HCT116 (cell line): ENCODE data around the gene FKBP4. TPM values are rescaled to one million over a fixed set of nuclear protein-coding genes. Genes with fewer than 3 reads are reported as not detected.
A peak's percentile ranks its signal among the peaks of the same experiment; 100 is the strongest.

Experiments
- ATAC-seq: fragments of 200-7000 bp; cut with Tn5 transposase; 2 replicates; pipeline ENCODE4 v1.9.1; 2020; ENCODE audit warnings: mild to moderate bottlenecking, moderate library complexity
- BruUV-seq: library from RNA; stranded (reverse); fragments of 400-500 nt; replicated peaks from 2 replicates; lab custom pipeline; 2021; lab: Mats Ljungman, UMichigan
- CTCF ChIA-PET: fragments of 300-600 bp; sonication (Branson Sonifier 250); formaldehyde crosslinking; loops from one replicate; lab custom pipeline; 2021; ENCODE audit warnings: antibody characterized with exemption; lab: Charles Lee
- POLR2A ChIA-PET: fragments of 300-600, 350-600 bp; sonication (Branson Sonifier 250); formaldehyde crosslinking; loops from one replicate; lab custom pipeline; 2021; ENCODE audit warnings: antibody characterized with exemption; lab: Charles Lee
- RAD21 ChIA-PET, 2 experiments: fragments of 300-600 bp; sonication (Branson Sonifier 250); formaldehyde crosslinking; loops; one replicate each; lab custom pipeline; 2023; ENCODE audit warnings: low total read pairs in 2 of 2; ENCODE audit not compliant: uncharacterized antibody in 2 of 2, unreplicated experiment in 2 of 2, low non-redundant PET in 1 of 2; lab: Charles Lee
- DNase-seq: peaks from one replicate; pipeline ENCODE4 v3.0.0-alpha.2; 2010; ENCODE audit warnings: low read depth, low spot score
- H2AFZ ChIP-seq: fragments of 200-600 bp; shearing (Covaris generic), sonication (generic); 2 replicates; pipeline ENCODE4 v1.6.1; 2017; ENCODE audit warnings: low read depth, mixed run types, mixed read lengths, antibody characterized with exemption, low read length; ENCODE audit not compliant: poor library complexity, severe bottlenecking
- H3K27ac ChIP-seq: 2 replicates; pipeline ENCODE4 v1.5.1; 2012; ENCODE audit warnings: low read depth, low read length
- H3K27me3 ChIP-seq: fragments of 200-600 bp; sonication (generic); 2 replicates; pipeline ENCODE4 v1.6.1; 2016; ENCODE audit warnings: mixed run types, low read length, mixed read lengths; ENCODE audit not compliant: insufficient read depth
- H3K36me3 ChIP-seq, 2 experiments: fragments of 200-500 bp in 1 of 2; fragments of 200-600 bp in 1 of 2; sonication (Bioruptor generic) in 1 of 2; sonication (generic) in 1 of 2; 2 replicates each; pipeline versions ENCODE4 v1.5.1 to v1.6.1; 2014 to 2016; ENCODE audit warnings: low read length in 2 of 2, inconsistent platforms in 1 of 2, mixed read lengths in 1 of 2, mixed run types in 1 of 2; ENCODE audit not compliant: insufficient read depth in 2 of 2, control insufficient read depth in 1 of 2
- H3K4me1 ChIP-seq, 2 experiments: fragments of 200-600 bp in 1 of 2; sonication (generic) in 1 of 2; 2 replicates each; pipeline versions ENCODE4 v1.5.1 to v1.6.1; 2012 to 2017; ENCODE audit warnings: low read length in 2 of 2, inconsistent platforms in 1 of 2, mild to moderate bottlenecking in 1 of 2, mixed read lengths in 1 of 2, mixed run types in 1 of 2, moderate library complexity in 1 of 2; ENCODE audit not compliant: insufficient read depth in 2 of 2, control insufficient read depth in 1 of 2
- H3K4me2 ChIP-seq: fragments of 200-600 bp; sonication (generic); 2 replicates; pipeline ENCODE4 v1.6.1; 2017; ENCODE audit warnings: mixed run types, low read length, mixed read lengths
- H3K4me3 ChIP-seq, 2 experiments: fragments of 200-600 bp in 1 of 2; sonication (generic) in 1 of 2; replicated peaks in 1 of 2; 2 replicates each; pipeline ENCODE4 v1.5.1; 2011 to 2016; ENCODE audit warnings: low read length in 2 of 2, control low read depth in 1 of 2, low read depth in 1 of 2, mild to moderate bottlenecking in 1 of 2, mixed read lengths in 1 of 2, mixed run types in 1 of 2
- H3K79me2 ChIP-seq: fragments of 200-600 bp; sonication (generic); 2 replicates; pipeline ENCODE4 v1.6.1; 2017; ENCODE audit warnings: mild to moderate bottlenecking, mixed run types, low read length, moderate library complexity, mixed read lengths; ENCODE audit not compliant: insufficient read depth
- H3K9ac ChIP-seq: fragments of 200-600 bp; sonication (generic); 2 replicates; pipeline ENCODE4 v1.6.1; 2016; ENCODE audit warnings: low read length, mixed read lengths
- H3K9me2 ChIP-seq: fragments of 200-600 bp; sonication (generic), shearing (Covaris generic); 2 replicates; pipeline ENCODE4 v1.6.1; 2017; ENCODE audit warnings: mixed run types, mild to moderate bottlenecking, moderate library complexity; ENCODE audit not compliant: insufficient read depth
- H3K9me3 ChIP-seq, 2 experiments: fragments of 200-500 bp in 1 of 2; fragments of 200-600 bp in 1 of 2; sonication (Bioruptor generic) in 1 of 2; sonication (generic) in 1 of 2; 2 replicates each; pipeline ENCODE4 v1.6.1; 2014 to 2017; ENCODE audit warnings: low read length in 2 of 2, mixed read lengths in 2 of 2, inconsistent platforms in 1 of 2, low read depth in 1 of 2, mild to moderate bottlenecking in 1 of 2, mixed run types in 1 of 2, moderate library complexity in 1 of 2; ENCODE audit not compliant: control insufficient read depth in 1 of 2, insufficient read depth in 1 of 2
- H4K20me1 ChIP-seq: fragments of 200-600 bp; sonication (generic), shearing (Covaris generic); 2 replicates; pipeline ENCODE4 v1.6.1; 2017; ENCODE audit warnings: mixed run types, mild to moderate bottlenecking, moderate library complexity; ENCODE audit not compliant: insufficient read depth
- ATF3 ChIP-seq: IDR thresholded peaks from 2 replicates; pipeline ENCODE4 v1.6.1; 2012
- CBX3 ChIP-seq: IDR thresholded peaks from 2 replicates; pipeline ENCODE4 v1.6.1; 2012; ENCODE audit warnings: low read depth
- EGR1 ChIP-seq: IDR thresholded peaks from 2 replicates; pipeline ENCODE4 v1.6.1; 2012; ENCODE audit warnings: low read depth
- ELF1 ChIP-seq: IDR thresholded peaks from 2 replicates; pipeline ENCODE4 v1.6.1; 2012; ENCODE audit warnings: low read depth, borderline replicate concordance
- EZH2phosphoT487 ChIP-seq: fragments of 200-600 bp; IDR thresholded peaks from 2 replicates; pipeline ENCODE4 v1.6.1; 2018; ENCODE audit warnings: antibody characterized with exemption, borderline replicate concordance
- POLR2AphosphoS5 ChIP-seq: IDR thresholded peaks from 2 replicates; pipeline ENCODE4 v1.6.1; 2011; ENCODE audit warnings: mild to moderate bottlenecking, low read depth, low read length, moderate library complexity
- RAD21 ChIP-seq: IDR thresholded peaks from 2 replicates; pipeline ENCODE4 v1.6.1; 2012; ENCODE audit warnings: low read depth, mild to moderate bottlenecking
- ZFX ChIP-seq: fragments of 450-650 bp; IDR thresholded peaks from 2 replicates; pipeline ENCODE4 v1.6.1; 2017
- ZNF274 ChIP-seq: fragments of 200-500 bp; sonication (Bioruptor generic); IDR thresholded peaks from 2 replicates; pipeline ENCODE4 v1.6.1; 2014; ENCODE audit warnings: mild to moderate bottlenecking, low read depth, low read length, inconsistent platforms
- intact Hi-C: fragments of 100-400 bp; cut with micrococcal nuclease; formaldehyde crosslinking; loops from 2 replicates; pipeline ENCODE4 v1.10.0; 2022
- total RNA-seq: library from RNA; stranded (reverse); gene quantifications from one replicate; pipeline ENCODE4 v1.2.1, GENCODE V29; 2021; ENCODE audit not compliant: unreplicated experiment
- TF ChIP-seq, protein P1 (sequence below): IDR thresholded peaks from 2 replicates; pipeline ENCODE4 v1.6.1; 2012
- TF ChIP-seq, protein P2 (sequence below), 3 experiments: fragments of 200-600 bp in 1 of 3; sonication (generic) in 1 of 3; IDR thresholded peaks in 2 of 3; conservative IDR thresholded peaks in 1 of 3; 2 replicates each; pipeline ENCODE4 v1.5.1; 2012 to 2017; ENCODE audit warnings: low read depth in 2 of 3, low read length in 2 of 3, antibody characterized with exemption in 1 of 3, borderline replicate concordance in 1 of 3, control low read depth in 1 of 3, mild to moderate bottlenecking in 1 of 3, mixed read lengths in 1 of 3, mixed run types in 1 of 3, moderate library complexity in 1 of 3; ENCODE audit not compliant: insufficient read depth in 1 of 3

Gene FKBP4
- total RNA-seq, 1 experiment from 2014 or later: 178 TPM

DNA sequence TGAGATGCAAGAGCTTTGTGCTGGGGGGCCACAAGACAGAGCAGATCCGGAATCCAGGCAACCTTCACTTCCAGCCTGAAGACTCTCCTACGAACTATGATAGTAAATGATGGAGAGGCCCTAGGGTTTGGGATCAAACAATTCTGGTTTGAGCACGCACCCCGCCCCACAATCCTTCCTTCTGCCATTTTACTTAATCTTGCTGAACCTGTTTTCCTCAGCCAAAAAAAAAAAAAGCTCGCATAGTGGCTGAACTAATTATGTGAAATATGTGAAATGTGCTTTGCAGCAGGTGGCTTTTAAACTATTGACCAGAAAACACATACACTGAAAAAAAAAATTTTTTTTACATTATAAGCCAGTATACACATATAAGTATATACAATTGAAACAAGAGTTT lies 17.0 kb downstream of the FKBP4 start:
- ChIA-PET CTCF (interaction anchor here (1.1 to 1.9 kb wide), 3 partner anchors 16 to 65 kb away, joined by 3 to 6 read pairs (median 3); partner anchors contain the start of genes FOXM1 and RHNO1), POLR2A (interaction anchor here (2.1 kb wide), 1 partner anchor 17 kb away, joined by 6 read pairs; the partner anchor contains the start of gene FKBP4), RAD21 (interaction anchor here in 1 of 2 experiments (0.7 kb wide), 1 partner anchor 17 kb away, joined by 3 read pairs; no protein-coding TSS in a partner anchor)
- H3K79me2 ChIP-seq: peaks cover 28% of the 10 kb centered on the region
- peak overlapping the region; percentile 74; the same call in 1 of the 2 replicates for H3K27ac ChIP-seq
- no peaks in the 10 kb centered on the region for H3K9me2 ChIP-seq
- H3K9me3 ChIP-seq: no peaks in the 10 kb centered on the region
- DNase-seq (no peak), ATAC-seq (no peak)
- intact Hi-C loops: no loop called here
- H3K4me1 ChIP-seq: peaks cover 5 to 18% of the 10 kb centered on the region in 2 experiments
- no TSS peak for BruUV-seq
- H3K4me2 ChIP-seq: peak overlapping the region; percentile 97
- no peaks in the 10 kb centered on the region for H4K20me1 ChIP-seq
- H3K4me3 ChIP-seq: peak overlapping the region; percentile 77 to 89
- H3K9ac ChIP-seq: 0 out of 2 replicates have a peak overlapping the region, but pooled peaks have one; percentile 14
- H3K27me3 ChIP-seq: no peaks in the 10 kb centered on the region
- peaks cover 5 to 8% of the 10 kb centered on the region in 2 experiments; a peak in 2 of 4 replicates for H3K36me3 ChIP-seq
- H2AFZ ChIP-seq: no peak overlapping the region
- TF ChIP-seq ELF1 (no peak), EGR1 (no peak), CBX3 (no peak), ZFX (no peak), RAD21 (no peak), ZNF274 (no peak), POLR2AphosphoS5 (no peak), ATF3 (no peak), EZH2phosphoT487 (no peak)
- TF ChIP-seq, protein P1, sequence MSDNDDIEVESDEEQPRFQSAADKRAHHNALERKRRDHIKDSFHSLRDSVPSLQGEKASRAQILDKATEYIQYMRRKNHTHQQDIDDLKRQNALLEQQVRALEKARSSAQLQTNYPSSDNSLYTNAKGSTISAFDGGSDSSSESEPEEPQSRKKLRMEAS: no peak
- TF ChIP-seq, protein P2, sequence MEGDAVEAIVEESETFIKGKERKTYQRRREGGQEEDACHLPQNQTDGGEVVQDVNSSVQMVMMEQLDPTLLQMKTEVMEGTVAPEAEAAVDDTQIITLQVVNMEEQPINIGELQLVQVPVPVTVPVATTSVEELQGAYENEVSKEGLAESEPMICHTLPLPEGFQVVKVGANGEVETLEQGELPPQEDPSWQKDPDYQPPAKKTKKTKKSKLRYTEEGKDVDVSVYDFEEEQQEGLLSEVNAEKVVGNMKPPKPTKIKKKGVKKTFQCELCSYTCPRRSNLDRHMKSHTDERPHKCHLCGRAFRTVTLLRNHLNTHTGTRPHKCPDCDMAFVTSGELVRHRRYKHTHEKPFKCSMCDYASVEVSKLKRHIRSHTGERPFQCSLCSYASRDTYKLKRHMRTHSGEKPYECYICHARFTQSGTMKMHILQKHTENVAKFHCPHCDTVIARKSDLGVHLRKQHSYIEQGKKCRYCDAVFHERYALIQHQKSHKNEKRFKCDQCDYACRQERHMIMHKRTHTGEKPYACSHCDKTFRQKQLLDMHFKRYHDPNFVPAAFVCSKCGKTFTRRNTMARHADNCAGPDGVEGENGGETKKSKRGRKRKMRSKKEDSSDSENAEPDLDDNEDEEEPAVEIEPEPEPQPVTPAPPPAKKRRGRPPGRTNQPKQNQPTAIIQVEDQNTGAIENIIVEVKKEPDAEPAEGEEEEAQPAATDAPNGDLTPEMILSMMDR (IDR thresholded peaks at IDR 0.05 in 2 of 3, conservative IDR thresholded peaks at IDR 0.05 in 1 of 3; ENCODE audit: borderline replicate concordance in 1 of 3, insufficient read depth in 1 of 3, low read depth in 2 of 3, low read length in 2 of 3): no peak
